Measurements from ENCODE around the gene FAM174C.
A peak's percentile ranks its signal among the peaks of the same experiment; 100 is the strongest.

The FAM174C gene

DNA sequence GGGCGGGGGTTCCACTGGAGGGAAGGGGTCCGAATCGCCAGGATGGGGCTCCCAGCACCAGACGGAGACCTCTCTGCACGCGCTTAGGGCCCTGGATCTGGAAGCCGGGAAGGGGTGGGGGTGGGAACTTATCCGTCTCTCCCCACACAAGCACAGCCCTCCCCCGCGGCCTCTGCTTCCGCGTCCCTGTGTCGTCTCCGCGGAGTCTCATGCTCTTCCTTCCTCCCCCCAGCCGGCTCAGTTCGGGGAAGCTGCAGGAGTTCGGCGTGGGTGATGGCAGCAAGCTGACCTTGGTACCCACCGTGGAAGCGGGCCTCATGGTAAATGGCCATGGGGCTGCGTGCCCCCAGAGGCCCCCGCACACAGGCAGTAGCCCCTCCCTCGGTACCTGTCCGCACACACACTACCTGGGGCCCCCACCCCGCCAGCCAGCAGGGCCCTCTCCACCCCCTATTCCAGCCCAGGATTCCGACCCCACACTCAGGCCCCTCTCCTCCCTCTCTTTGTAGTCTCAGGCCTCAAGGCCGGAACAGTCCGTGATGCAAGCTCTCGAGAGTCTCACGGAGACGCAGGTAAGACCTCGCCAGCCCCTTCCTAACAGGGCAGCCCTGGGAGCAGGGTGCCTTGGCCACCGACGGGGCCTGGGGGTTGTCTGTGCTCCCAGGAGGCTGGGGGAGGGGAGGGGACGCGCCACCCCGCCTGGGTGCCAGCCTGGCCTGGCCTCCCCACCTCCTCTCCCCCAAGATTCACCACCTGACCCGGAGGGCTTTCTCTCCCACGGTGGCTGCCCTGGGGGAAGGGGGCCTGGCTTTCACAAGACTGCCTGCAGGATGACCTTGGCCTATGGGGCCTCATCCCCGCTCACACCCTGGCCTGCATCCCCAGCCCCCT lies 23.8 kb upstream of the FAM174C start:
- Histone ChIP-seq H3K27me3 (ENCODE audit: low read depth) (no peaks in the 10 kb centered on the region), H3K4me3 (peak overlapping the region; percentile 83), H3K36me3 (replicated peaks) (peaks cover 44% of the 10 kb centered on the region), H3K4me1 (0 out of 2 replicates have a peak, but pooled peaks cover 4% of the 10 kb centered on the region), H3K9me3 (no peaks in the 10 kb centered on the region)
- DNase-seq (ENCODE audit: low spot score in 2 of 2), result peak; percentile 26 to 73
- in situ Hi-C loops (cut with MboI; ENCODE audit: low sequenced_read_pairs), result no loop called here

DNA sequence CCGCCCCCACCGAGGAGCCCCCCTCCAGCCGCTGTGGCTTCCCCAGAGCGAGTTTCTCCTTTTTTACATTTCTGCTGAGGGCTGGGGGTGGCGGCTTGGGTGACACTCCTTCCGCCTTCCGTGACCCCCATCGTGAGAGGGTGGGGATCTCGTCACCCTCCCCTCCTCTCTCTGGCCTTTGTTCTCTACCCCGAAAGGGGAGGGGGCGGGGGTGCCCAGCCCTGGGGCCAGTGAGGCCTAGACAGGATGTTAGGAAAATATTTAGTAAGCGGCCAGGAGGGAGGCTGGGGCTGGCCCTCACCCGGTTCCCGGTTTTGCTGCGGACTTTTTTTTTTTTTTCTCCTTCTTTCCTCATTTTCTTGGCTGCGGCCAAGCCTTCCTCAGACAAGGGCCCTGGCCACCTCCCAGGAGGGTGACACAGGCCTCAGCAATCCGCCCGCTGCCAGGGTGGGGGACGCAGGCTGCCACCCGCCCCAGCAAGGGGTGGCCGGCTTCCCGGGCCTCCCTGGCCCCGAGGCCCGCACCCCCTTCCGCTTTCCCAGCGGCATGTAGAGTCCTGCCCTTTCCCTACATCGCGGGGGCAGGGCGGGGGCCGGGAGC lies 23.0 kb upstream of the FAM174C start:
- no peak for DNase-seq (ENCODE audit: low spot score in 2 of 2)
- H3K9me3 ChIP-seq, result no peaks in the 10 kb centered on the region
- no peaks in the 10 kb centered on the region for H3K27me3 ChIP-seq (ENCODE audit: low read depth)
- 0 out of 2 replicates have a peak, but pooled peaks cover 4% of the 10 kb centered on the region for H3K4me1 ChIP-seq
- H3K4me3 ChIP-seq, result peak overlapping the region; percentile 83
- in situ Hi-C loops (cut with MboI; ENCODE audit: low sequenced_read_pairs), result no loop called here
- peaks cover 51% of the 10 kb centered on the region for H3K36me3 ChIP-seq (replicated peaks)

DNA sequence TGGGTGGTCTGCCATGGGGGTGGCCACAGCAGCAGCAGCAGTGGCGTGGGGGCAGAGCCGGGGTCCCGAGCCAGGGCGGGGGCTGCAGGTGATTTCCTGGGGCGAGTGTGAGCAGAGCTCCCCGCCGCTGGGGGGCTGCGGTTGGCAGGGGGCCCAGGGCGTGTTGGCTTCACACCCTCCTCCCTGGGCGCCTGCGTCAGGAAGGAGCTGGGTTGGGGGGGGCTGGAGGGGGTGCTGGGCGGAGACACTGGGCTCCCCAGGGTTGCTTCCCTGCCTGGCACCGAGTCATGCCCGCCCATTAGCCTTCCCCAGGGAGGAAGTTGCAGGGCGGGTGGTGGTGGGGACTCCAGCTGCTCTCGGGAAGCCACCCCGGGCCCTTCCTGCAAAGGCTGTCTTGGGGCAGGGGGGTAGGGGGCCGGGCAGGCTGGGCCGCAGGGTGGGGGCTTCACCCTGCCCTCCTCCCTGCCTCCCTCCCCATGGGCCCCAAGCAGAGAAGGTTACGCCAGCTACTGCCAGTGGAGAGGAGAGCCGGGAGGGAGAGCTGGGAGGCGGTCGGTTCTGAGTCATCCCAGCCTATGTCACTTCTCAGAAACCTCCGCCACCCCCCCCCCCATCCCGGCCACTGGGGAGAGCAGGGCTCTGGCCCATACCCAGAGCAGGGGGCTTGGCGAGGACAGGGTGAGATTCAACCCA lies 22.4 kb upstream of the FAM174C start:
- H3K9me3 ChIP-seq, result no peaks in the 10 kb centered on the region
- peaks cover 54% of the 10 kb centered on the region for H3K36me3 ChIP-seq (replicated peaks)
- DNase-seq (ENCODE audit: low spot score in 2 of 2), result no peak
- in situ Hi-C loops (cut with MboI; ENCODE audit: low sequenced_read_pairs), result no loop called here
- H3K4me3 ChIP-seq, result no peak overlapping the region
- no peaks in the 10 kb centered on the region for H3K27me3 ChIP-seq (ENCODE audit: low read depth)
- H3K4me1 ChIP-seq, result 0 out of 2 replicates have a peak, but pooled peaks cover 2% of the 10 kb centered on the region

DNA sequence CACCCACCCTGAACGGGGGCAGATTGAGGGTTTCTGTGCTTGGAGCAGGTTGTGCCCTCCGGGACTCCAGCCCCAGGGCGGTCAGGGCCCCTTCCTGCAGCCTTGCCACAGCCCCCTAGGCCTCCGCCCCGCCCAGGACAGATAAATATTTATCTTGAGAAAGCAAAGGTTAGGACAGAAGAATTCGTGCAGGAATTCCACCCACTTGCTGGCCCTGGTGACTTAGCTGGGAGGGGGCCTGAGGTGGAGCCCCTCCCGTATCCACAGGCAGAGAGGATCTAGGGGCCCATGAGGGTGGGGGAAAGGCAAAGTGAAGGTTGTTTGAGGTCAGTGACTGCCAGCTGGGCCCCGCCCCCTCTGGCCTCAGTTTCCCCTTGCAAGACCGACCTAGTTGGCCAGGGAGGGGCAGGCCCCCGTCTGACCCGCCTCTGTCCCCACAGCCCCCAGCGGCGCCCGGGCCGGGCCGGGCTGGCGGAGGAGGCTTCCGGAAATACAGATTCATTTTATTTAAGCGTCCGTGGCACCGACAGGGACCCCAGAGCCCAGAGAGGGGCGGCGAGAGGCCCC lies 21.7 kb upstream of the FAM174C start:
- DNase-seq (ENCODE audit: low spot score in 2 of 2), result no peak
- no peaks in the 10 kb centered on the region for H3K27me3 ChIP-seq (ENCODE audit: low read depth)
- in situ Hi-C loops (cut with MboI; ENCODE audit: low sequenced_read_pairs), result no loop called here
- H3K4me3 ChIP-seq, result no peak overlapping the region
- peaks cover 54% of the 10 kb centered on the region for H3K36me3 ChIP-seq (replicated peaks)
- no peaks in the 10 kb centered on the region for H3K9me3 ChIP-seq
- H3K4me1 ChIP-seq, result no peaks in the 10 kb centered on the region

DNA sequence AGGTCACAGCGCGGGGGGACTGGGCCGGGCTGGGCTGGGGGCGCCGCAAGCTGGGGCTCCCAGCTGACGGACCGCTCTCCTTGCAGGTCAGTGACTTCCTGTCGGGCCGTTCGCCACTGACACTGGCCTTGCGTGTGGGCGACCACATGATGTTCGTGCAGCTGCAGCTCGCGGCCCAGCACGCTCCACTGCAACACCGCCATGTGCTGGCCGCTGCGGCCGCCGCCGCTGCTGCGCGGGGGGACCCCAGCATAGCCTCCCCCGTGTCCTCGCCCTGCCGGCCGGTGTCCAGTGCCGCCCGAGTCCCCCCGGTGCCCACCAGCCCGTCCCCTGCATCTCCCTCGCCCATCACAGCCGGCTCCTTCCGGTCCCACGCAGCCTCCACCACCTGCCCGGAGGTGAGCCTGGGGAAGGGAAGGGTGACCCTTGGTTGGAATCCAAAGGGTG lies 21.2 kb upstream of the FAM174C start:
- in situ Hi-C loops (cut with MboI; ENCODE audit: low sequenced_read_pairs), result no loop called here
- H3K27me3 ChIP-seq (ENCODE audit: low read depth), result no peaks in the 10 kb centered on the region
- H3K4me3 ChIP-seq, result no peak overlapping the region
- no peaks in the 10 kb centered on the region; the same call in 1 of the 2 replicates for H3K4me1 ChIP-seq
- peaks cover 54% of the 10 kb centered on the region for H3K36me3 ChIP-seq (replicated peaks)
- no peak for DNase-seq (ENCODE audit: low spot score in 2 of 2)
- no peaks in the 10 kb centered on the region for H3K9me3 ChIP-seq

DNA sequence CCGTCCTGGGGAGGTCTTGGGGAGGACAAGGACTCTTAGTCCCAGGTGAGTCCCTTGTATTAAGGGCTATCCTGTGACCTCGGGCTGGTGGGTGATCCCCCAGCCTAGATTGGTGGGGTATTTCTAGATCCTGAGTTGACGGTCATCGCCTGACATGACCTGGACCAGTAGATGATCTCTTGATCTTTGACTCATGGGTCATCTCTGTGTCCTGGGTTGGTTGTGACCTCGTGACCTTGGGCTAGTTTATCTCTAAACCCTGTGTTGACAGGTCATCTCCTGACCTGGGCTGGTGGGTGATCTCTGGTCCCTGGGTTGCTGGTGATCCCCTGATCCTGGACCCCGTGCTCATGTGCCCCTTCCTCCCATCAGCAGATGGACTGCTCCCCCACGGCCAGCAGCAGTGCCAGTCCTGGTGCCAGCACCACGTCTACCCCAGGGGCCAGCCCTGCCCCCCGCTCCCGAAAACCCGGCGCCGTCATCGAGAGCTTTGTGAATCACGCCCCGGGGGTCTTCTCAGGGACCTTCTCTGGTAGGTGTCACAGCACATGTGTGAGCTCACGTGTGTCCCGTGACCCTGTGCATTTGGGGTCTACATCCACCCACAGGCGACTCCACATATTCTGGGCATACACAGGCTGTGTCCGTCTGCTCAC lies 20.7 kb upstream of the FAM174C start:
- H3K9me3 ChIP-seq, result no peaks in the 10 kb centered on the region
- H3K4me3 ChIP-seq, result no peak overlapping the region
- H3K4me1 ChIP-seq, result peaks cover 4% of the 10 kb centered on the region
- no peaks in the 10 kb centered on the region for H3K27me3 ChIP-seq (ENCODE audit: low read depth)
- in situ Hi-C loops (cut with MboI; ENCODE audit: low sequenced_read_pairs), result no loop called here
- peaks cover 57% of the 10 kb centered on the region for H3K36me3 ChIP-seq (replicated peaks)
- DNase-seq (ENCODE audit: low spot score in 2 of 2), result no peak

DNA sequence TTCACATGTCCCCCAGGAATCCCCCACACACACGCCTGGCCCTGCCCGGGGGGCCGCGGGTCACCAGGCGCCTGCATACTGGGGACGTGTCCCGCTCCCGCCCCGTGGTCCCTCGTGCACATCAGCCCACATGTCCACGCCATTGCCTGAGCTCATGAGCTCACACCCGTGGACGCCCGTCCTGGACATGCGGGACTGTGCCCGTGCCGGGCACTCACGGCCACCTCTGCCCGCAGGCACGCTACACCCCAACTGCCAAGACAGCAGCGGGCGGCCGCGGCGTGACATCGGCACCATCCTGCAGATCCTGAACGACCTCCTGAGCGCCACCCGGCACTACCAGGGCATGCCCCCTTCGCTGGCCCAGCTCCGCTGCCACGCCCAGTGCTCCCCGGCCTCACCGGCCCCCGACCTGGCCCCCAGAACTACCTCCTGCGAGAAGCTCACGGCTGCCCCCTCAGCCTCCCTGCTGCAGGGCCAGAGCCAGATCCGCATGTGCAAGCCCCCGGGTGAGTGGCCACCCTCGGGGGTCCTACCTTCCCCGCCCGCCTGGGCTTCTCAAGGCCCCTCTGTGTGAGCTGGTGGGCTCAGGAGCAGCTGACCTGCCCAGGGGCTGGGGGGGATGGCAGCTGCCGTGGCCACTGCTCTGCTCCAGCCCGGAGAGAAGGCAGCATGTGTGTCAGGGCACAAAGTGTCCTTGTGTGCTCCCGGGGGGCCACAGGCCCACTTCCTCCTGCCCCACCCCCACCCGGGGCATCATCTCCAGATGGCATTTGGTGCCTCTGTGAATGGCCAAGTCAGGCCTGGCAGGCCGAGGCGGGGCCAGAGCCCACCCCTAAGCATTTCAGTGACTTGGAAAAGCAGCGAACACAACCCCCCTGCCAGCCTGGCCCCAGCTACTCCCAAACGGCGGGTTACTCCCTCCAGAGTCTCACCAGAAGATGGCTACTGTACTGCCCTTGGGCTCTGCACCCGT lies 19.9 kb upstream of the FAM174C start:
- DNase-seq (ENCODE audit: low spot score in 2 of 2), result no peak
- no peaks in the 10 kb centered on the region for H3K27me3 ChIP-seq (ENCODE audit: low read depth)
- H3K4me3 ChIP-seq, result no peak overlapping the region
- H3K36me3 ChIP-seq (replicated peaks), result peaks cover 57% of the 10 kb centered on the region
- in situ Hi-C loops (cut with MboI; ENCODE audit: low sequenced_read_pairs), result no loop called here
- H3K9me3 ChIP-seq, result no peaks in the 10 kb centered on the region
- H3K4me1 ChIP-seq, result peaks cover 8% of the 10 kb centered on the region

DNA sequence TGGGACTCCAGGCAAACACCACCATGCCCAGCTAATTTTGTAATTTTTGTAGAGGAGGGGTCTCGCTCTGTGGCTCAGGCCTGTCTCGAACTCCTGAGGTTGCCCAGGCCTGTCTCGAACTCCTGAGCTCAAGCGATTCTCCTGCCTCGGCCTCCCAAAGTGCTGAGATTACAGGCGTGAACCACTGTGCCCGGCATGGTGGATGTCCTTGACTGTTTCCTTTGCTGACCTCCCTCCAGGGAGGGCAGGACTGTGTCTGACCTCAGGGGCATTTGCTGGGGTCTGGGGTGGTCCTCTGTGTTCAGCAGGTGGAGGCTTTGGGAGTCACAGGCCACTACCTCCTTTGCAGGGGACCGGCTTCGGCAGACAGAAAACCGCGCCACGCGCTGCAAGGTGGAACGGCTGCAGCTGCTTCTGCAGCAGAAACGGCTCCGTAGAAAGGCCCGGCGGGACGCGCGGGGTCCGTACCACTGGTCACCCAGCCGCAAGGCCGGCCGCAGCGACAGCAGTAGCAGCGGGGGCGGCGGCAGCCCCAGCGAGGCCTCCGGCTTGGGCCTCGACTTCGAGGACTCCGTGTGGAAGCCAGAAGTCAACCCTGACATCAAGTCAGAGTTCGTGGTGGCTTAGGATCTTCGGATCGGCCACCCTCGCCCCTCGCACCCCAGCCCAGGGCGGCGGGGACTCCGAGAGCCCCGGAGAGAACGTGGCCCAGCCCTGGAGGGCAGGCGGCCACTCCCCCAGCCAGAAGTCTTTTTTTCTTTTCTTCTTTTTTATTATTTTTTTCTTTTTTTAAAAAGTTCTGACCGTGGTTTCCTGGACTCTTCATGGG lies 18.5 kb upstream of the FAM174C start:
- no peak for DNase-seq (ENCODE audit: low spot score in 2 of 2)
- no peaks in the 10 kb centered on the region for H3K27me3 ChIP-seq (ENCODE audit: low read depth)
- in situ Hi-C loops (cut with MboI; ENCODE audit: low sequenced_read_pairs), result no loop called here
- no peak overlapping the region for H3K4me3 ChIP-seq
- peaks cover 47% of the 10 kb centered on the region for H3K36me3 ChIP-seq (replicated peaks)
- H3K4me1 ChIP-seq, result peaks cover 14% of the 10 kb centered on the region
- no peaks in the 10 kb centered on the region for H3K9me3 ChIP-seq

DNA sequence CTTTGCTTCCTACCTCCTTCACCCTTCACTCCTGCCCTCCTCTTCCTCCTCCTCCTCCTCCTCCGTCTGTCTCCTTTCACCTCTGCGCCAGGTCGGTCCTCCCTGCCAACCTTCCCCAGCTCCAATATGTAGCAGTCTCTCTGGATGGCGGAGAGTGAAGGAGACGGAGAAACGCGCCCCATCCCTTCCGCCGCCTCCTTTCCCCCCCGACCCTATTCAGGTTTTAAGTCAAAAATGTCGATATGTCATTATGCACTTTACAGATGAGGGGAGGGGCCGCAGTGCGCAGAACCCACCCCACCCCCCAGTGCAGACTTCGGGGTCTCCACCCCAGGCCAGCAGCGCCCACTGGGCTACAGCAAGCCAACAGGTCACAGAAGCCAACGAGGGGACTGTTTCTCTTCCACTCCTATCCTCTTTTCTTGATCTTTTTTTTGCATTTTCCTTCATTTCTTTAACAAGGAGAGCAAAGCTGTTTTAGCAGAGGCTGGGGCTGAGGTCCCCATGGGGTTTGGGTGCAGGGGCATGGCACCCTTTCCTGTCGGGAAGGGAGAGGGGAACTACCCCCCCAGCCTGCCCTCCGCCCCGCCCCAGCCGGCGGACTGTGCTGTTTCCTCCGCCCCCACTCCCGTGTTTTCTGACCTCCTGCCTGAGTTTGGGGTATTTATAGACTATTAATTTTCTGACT lies 17.7 kb upstream of the FAM174C start:
- no peaks in the 10 kb centered on the region for H3K27me3 ChIP-seq (ENCODE audit: low read depth)
- no peaks in the 10 kb centered on the region for H3K9me3 ChIP-seq
- peaks cover 46% of the 10 kb centered on the region for H3K36me3 ChIP-seq (replicated peaks)
- no peak overlapping the region for H3K4me3 ChIP-seq
- DNase-seq (ENCODE audit: low spot score in 2 of 2), result no peak
- peaks cover 21% of the 10 kb centered on the region for H3K4me1 ChIP-seq
- in situ Hi-C loops (cut with MboI; ENCODE audit: low sequenced_read_pairs), result no loop called here

DNA sequence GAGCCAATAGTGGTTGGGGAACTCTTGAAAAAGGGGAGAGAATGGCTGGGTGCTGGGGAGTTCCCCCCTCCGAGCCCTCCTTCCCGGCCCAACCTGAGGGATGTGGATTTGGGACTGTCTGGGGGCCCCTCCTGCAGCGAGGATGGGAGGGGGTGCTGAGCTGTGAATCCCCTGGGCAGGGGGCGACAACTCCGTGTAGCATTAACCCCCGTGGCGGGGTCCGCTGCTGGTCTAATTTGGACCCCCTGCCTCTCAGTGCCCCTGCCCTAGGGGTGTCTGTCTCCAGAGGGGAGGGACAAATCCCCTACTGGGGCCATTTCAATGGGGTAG lies 17.2 kb upstream of the FAM174C start:
- Histone ChIP-seq H3K4me3 (no peak overlapping the region), H3K9me3 (no peaks in the 10 kb centered on the region), H3K36me3 (replicated peaks) (peaks cover 46% of the 10 kb centered on the region), H3K27me3 (ENCODE audit: low read depth) (no peaks in the 10 kb centered on the region), H3K4me1 (peaks cover 23% of the 10 kb centered on the region)
- DNase-seq (ENCODE audit: low spot score in 2 of 2), result no peak
- in situ Hi-C loops (cut with MboI; ENCODE audit: low sequenced_read_pairs), result no loop called here

DNA sequence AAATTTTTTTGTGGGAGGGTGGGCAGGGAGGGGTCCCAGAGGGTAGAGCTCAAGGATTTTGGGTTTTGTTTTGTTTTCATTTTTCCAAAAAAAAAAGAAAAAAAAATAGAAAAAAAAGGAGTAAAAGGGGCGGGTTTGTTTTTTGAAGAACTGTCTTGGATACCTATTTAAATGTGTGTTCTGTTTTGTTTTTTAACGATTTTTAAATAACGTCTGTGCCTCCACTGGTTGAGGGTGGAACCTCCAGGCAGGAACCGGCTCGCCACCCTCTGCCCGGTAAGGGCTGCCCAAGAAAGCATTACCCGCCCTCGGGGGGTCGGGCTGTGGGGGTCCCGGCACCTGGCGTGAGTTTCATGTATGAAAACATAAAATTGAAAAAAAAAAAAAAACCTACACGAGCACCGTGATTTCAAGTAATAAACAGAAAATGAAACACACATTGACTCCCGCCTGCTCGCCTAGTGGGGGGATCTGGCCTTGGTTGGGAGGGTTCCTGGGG lies 16.6 kb upstream of the FAM174C start:
- Histone ChIP-seq H3K4me3 (no peak overlapping the region), H3K36me3 (replicated peaks) (peaks cover 41% of the 10 kb centered on the region), H3K4me1 (peaks cover 23% of the 10 kb centered on the region), H3K9me3 (no peaks in the 10 kb centered on the region), H3K27me3 (ENCODE audit: low read depth) (no peaks in the 10 kb centered on the region)
- in situ Hi-C loops (cut with MboI; ENCODE audit: low sequenced_read_pairs), result no loop called here
- no peak for DNase-seq (ENCODE audit: low spot score in 2 of 2)
